NCI-H524 (cell line): Measurements from ENCODE around the gene PRKAG2.

Source experiments
- DNase-seq, 2 experiments: peaks; one replicate each; lab custom pipeline; 2025; lab: John Stamatoyannopoulos, UW

PRKAG2 gene

DNA sequence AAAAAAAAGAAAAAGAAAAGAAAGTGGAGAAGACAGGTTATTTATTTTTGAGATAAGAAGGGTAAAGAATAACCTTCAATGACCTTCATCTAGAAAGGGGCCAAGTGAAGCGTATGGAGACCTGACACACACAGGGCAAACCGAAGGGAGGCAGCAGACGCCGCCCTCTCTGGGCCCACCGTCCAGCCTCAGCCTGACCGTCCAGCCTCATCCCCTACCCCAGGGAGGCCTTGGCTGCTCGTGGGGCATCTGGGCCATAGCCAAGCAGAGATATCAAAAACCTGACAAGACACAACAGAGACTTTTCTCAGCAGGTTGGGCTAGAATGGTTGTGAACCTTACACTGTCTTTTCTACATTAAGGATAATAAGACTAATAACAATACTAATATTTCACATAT is 10.9 kb downstream of the PRKAG2 start:
- DNase-seq: no peak

DNA sequence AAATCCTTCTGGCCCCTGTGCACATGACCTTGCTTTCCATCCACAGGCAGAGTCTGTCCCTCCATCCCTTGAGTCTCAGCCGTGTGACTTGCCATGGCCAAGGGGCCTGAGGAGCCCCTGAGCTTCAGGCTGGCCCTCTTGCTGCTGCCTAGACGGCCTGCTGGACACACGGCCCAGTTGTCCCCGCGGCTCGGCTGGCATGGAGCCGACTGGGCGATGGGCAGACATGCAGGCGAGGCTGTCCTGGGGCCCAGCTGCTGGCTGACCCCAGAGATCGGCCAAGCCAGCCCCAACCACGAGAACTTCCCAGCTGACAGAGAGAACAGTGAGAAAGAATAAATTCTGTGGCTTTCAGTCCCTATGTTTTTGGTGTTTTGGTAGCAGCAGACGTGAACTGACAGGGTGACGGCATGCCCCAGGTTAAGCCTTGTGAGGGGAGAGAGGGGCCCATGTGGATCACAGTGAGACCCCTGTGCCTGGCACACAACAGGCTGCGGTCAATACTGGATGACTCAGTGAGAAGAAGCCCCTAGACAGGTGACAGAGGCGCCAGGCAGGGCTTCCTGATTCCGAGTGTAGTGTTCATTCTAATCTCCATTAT is 11.7 kb downstream of the PRKAG2 start:
- no peak for DNase-seq

DNA sequence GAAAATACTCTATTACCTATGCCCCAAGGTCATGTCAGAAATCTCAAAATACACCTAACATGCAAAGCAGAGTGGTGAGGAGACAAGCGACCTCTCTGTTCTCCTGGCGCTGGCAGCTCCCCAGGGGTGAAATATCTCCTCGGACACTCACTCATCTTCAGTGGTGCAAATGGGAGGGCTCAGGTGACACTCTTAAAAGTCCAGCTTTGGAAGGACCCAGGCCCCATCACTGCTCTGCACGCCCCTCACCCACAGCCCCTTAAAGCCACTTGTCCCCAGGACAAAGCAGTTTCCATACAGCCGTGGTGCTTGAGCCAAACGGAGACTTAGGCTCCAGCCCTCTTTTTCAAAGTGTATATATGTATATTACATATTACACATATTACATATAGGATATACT is 12.4 kb downstream of the PRKAG2 start:
- no peak for DNase-seq

DNA sequence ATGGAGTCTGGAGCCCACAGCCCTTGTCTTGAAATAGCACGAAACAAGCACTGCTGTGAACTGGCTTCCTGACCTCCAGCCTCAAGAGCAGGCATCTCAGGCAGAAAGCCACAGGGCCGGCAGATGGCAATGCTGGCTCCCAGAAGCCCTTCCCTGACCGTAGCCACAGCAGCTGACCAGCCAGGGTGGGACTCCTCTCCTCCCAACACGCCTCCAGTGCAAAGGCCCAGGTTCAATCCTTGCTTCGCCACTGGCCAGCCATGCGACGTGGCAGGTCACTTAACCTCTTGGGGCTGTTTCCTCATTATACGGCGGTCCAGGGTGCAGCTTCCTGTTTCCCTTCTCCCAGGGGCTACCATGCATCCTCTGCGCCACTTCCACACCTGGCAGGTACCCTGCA is 12.8 kb downstream of the PRKAG2 start:
- peak in 1 of 2 experiments; percentile 6 for DNase-seq

DNA sequence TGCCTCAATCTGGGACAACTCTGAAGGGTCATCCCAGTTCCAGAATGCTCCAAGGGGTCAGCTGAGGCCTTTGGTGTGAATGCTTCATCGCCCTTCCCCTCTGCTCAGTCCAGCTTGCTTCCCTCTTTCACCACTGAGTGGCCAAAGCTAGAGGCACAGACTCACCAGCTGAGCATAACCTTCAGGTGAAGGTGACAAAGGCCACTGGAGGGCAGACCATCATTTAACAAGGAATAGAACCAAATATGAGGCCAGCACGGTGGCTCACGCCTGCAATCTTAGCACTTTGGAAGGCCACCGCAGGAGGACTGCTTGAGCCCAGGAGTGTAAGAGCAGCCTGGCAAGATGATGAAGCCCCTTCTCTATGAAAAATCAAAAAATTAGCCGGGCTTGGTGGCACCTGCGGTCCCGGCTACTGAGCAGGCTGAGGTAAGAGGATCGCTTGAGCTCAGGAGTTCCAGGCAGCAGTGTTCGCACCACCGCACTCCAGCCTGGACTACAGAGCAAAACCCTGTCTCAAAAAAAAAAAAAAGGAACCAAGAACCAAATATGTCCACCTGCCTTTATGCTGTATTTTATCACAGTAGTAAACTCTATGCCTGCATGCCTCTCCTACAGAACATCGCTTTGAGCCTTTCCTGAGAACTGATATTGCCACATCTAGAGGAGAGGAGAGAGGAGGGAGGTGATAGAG is 13.4 kb downstream of the PRKAG2 start:
- DNase-seq: no peak

DNA sequence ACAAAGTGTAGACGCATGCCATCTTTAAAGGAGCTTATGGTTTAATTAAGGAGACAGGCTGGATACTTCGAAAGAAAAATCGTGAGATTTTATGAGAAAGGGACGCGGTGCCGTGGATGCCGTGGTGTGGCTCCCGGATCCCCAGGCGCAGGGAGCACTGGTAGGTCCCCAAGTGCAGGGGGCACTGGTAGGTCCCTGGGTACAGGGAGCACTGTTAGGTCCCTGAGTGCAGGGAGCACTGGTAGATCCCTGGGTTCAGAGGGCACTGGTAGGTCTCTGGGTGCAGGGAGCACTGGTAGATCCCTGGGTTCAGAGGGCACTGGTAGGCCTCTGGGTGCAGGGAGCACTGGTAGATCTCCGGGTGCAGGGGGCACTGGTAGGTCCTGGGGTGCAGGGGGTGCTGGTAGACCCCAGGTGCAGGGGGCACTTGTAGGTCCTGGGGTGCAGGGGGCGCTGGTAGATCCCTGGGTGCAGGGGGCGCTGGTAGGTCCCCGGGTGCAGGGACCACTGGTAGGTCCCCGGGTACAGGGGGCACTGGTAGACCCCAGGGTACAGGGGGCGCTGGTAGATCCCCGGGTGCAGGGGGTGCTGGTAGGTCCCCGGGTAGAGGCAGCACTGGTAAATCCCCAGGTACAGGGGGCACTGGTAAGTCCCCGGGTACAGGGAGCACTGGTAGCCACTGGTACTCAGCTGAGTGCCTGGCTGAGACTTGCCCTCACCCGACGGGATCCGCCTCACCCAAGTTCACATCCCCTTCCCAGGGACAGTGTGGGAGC is 14.1 kb downstream of the PRKAG2 start:
- DNase-seq: no peak

DNA sequence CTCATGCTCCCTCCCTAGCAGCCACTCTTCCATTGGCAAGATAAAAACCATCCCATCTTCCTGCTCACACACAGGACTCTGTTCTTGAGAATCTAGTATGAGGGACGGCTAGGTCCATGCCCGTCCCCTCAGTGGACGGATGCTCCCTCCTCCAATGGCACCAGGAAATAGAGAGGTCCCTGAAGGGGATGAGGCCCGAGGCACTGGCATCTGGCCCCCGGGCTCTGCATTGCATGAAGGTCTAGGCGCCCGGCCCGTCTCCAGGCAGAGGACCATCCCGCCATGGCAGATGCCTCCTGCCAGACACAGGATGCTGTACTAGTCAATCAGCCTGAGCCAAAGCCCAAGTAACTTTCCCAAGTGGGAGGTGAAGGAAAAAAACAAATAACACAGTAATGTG is 15.0 kb downstream of the PRKAG2 start:
- no peak for DNase-seq

DNA sequence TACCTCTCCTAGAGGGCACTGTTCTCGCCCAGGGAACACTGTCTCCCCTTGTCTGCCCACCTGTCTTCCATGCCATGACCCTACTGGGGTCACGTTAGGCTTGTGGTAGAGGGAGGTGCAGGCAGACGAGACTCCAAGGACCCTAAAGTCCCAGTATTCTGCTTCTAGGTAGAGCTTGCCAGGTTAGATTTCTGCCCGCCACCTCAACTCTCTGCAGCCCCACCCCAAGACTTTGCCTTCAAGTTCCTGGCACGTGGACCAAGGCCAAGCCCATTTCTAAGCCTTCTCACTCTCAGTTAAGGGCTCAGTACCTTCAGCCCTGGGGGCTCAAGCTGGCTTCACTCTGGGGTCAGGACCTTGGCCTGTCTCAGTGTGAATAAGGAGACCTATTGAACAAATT is 16.1 kb downstream of the PRKAG2 start:
- DNase-seq: no peak

DNA sequence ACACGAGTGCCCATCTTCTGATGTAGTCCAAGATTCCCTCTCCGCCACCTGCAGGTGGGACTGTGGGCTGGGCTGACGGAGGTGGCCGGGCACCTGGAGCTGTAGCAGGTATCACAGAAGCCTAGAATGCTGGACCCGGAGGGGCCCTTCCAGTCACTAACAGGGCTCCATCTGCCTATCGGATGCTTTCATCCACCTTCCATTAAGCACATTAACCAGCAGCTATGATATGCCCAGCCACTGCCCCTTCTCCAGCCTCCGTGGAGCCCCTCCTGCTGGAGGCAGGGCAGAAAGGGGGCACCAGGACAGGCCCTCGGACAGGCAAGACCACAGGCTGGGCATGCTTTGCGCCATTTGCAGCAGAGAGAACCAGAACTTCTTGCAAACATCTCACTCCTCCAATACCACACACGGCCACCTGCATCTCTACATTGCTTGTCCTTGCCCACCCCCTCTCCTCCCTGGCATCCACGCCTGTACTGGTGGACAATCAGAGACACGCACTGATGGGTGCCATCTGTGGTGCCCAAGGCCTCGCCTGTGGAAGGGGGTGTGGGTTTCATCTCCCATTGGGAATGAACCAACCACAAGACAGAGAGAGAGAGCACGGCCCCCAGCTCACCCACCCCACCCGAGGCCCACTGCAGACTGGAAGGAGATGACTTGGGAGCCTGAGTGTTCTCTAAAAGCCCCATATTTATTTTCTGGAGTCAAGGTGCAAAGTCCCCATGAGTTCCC is 16.8 kb downstream of the PRKAG2 start:
- DNase-seq: no peak

DNA sequence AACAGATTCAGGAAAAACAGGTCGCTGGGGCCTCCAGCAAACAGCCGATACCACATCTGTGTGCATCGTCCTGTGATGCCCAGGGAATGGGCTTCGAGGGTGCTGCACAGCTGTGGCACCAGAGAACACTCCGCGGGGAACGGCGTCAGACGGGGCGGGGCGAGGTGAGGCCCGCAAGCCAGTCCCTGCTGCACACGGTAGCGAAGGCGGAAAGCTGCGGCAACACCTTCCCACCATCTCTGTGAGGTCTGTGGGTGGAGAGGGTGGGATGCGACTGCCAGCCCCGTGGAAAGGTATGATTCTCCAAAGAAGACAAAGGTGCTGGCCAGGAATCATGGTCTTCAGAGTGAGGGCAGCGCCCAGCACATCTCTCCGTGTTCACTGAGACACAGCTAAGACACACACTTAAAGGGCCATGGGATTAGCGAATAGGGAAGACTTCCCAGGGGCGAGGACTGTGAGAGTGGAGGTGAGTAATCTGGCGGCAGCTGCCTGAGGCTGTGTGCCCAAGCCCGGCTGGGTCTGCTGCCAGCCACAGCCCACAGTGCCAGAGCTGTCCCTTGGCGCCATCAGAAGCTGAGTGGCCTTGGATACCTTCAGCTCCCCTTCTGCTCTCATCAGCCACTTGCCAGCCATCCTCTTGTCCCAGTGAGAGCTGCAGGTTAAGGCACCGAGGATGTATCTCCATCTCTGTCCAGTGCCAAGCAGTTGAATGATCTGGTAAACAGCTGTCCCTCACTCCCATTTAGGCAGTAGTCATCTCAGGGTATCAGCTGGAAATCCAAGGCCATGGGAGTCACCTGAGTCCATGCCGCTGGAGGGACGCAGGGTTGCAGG is 17.6 kb downstream of the PRKAG2 start:
- no peak for DNase-seq

DNA sequence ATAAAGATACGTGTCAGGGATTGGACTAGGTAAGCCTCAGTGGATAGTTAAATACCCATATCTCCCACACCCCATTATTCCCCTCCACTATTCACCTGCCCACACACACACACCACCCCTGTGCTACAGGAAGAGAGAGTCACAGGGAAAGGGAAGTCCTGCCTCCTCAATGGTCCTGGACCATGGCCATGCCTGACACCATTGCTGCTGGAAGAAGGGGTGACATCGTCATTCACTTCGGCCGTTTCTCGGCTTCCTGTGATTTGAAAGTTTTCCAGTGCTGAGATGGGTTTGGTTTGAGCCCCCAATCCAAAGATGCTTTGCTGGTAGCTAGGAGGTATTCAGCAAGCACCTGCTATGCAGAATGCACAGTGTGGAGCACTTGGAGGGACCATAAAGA is 18.5 kb downstream of the PRKAG2 start:
- DNase-seq: no peak

DNA sequence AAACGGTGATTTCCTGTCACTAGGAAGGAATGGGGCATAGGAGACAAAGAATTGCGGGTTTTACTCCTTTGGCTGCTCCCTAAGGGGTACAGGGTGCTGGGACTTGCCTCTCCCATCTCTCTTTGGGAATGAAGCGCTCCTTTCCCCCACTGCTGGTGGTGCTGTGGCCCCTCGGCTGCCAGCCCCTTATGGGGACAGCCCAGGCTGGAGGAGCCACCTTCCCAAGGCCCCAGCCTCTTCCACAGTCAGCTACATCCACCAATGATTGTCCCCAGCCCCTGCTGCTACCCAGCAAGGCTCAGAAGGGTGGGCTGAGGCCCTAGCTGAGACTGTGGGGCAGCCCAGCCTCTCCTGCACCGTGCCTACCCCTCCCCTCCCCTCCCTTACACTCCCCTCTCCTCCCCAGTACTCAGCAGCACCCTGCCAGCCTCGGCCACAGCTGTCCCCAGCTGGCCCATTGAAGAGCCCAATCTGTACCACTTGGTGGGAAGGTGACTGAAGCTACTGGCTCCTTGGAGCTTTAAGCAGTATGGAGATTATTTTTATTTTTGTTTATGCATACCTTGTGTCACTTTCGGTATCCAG is 19.0 kb downstream of the PRKAG2 start:
- DNase-seq: peak in 1 of 2 experiments; percentile 2

DNA sequence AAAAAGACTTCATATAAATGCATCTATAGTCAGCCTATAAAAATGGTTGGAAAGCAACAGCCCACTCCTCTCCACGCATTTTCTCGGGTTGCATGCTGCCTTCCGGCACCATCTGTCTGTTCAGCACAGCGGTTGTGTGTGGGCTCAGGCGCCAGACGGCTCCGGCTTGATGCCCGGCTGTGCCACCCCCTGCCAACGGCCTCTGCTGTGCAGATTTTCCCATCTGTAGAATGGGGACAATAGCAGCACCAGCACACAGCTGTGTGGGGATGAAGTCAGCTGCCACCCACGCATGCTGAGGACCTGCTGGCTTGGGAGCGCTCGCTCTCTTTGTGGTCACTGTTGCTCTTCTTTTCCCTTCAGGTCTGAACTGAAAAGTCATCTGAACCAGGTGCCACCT is 19.5 kb downstream of the PRKAG2 start:
- no peak for DNase-seq

DNA sequence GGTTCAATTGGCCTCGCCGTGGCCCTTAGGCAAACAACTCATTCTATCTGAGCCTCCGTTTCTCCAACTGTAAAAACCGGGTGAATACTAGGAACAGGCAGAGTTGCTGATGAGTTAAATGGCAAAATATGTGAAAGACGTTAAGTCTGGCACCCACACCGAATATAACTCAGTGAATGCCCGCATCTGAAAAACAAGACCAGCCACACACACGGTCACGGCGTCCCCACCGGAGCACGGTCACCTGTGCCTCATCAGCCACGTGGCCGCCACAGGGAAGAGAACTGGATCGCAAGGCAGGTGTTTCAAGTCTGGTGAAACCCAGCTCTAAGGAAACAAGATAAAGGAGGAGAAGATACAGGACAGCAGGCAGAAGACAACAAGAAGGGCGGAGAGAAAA is 20.4 kb downstream of the PRKAG2 start:
- no peak for DNase-seq

DNA sequence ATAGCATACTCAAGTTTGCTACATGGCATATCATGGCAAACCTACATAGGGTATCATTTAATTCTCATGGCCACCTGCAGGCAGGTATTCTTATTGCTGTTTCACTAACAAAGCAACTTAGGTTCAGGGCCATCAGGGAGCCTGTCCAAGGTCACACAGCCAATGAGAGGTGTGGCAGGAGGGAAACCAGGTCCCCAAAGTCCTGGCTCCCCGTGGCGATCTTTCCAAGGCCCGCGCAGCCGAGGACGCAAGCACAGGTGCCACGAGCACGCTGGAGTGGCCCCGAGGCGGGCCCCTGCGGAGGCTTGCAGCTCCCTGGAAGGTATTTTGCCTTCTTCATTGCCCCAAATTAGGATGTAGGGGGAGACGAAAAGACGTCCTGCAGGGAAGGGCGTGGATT is 20.8 kb downstream of the PRKAG2 start:
- no peak for DNase-seq

DNA sequence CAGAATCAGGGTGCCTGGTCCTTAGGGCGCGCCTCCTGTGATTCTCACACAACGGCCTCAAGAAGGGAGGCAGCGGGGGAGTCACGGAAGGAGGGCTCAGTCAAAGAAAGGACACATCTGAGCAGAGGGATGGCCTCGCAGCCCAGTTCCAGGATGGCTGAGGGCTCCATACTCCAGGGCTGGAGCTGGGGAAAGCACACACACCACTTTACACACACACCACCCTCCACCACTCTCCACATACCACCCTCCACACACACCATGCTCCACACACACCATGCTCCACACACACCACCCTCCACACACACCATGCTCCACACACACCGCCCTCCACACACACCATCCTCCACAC is 22.2 kb downstream of the PRKAG2 start:
- no peak for DNase-seq

DNA sequence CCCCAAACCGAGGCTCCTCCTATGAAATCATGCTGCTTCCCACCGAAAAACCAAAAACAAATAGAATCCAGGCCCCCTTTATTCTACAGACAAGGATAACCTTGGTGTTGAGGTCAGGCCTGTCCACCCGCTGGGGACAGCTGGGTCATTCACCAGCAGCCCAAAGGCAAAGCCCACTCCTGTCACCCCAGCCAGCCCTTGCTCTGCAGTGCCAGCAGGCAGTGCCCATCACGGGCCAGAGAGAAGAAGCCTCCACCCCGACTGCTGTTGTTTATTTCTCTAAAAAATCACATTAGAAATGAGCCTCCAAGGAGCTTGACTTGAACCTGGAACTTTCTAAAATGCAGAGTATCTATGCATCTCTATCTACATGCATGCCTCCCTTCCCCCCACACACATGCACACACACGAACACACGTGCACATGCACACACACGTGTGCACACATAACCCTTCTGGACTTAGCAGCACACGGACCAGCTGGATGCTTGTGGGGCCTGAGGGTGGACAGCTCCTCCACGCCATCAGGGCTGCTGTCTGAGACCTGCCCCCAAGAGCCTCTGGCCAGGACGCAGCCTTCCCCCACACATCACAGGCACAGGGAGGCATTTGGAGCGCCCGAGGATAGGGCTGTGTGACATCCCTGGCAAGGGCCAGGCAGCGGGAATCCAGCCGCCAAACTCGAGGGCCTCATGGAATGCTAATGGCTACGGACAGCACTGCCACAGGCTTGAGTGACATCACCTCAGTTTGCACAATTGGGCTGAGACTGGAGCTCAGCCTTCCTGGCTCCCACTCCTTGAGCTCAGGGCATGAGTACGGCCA is 22.8 kb downstream of the PRKAG2 start:
- no peak for DNase-seq

DNA sequence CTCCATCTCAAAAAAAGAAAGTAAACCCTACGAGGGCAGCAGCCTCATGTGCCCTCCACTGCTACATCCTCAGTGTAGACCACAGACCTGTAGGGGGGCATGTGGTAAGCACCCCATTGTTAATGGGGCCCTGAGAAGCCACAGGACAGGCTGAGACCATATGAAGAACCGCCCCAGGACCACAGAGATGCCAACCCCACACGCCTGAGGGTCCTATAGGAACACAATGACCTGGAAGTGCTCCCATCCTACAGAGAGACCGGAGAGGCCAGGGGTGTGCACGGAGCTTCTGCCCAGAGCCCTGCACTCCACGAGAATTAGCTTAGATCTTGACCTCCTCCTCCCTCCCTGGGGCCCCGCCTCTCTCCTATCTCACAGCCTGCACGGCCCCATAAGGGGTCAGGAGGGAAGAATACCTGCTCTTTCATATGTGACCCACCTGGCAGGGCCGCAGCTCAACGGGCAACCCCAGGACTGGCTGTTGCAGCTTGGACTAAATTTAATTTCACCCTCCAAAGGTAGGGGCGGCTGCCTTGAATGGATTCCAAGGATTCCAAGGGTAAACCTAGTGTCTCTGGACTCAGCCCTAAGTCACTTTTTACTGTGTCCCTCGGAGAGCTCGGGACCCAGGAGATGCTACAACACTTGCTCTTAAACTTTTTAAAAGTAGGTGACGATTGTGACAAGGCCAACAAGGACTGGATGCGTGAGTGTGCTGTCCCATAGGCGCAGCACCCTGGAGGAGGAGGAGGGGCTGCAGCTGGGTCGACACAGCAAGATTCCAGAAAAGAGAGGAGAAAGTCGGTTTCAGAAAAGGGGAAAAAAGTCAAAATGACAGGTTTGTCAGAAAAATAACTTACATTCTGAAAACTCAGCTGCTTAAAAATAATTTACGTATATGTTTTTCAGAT is 24.2 kb downstream of the PRKAG2 start:
- DNase-seq: no peak

DNA sequence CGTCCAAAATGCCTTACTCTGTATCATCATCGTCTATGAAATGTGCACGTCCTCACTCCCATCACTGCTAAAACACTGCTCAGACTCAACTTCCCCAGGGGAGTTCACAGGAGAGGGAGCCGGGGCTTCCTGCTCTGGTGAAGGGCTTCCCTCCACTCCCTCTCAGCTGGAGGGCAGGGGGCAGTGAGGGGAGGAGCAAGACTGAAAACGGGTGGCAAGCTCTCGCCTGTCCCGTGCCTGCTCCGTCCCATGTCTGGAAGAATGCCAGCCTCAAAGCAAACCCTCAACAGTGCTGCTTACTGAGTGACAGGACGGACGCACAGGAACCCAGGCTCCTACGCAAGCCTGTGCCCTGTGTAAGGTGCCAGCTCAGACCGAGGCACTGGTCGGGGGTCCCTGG is 25.1 kb downstream of the PRKAG2 start:
- DNase-seq: no peak
